Measurements from ENCODE around the gene CMTM8.

Gene CMTM8

DNA sequence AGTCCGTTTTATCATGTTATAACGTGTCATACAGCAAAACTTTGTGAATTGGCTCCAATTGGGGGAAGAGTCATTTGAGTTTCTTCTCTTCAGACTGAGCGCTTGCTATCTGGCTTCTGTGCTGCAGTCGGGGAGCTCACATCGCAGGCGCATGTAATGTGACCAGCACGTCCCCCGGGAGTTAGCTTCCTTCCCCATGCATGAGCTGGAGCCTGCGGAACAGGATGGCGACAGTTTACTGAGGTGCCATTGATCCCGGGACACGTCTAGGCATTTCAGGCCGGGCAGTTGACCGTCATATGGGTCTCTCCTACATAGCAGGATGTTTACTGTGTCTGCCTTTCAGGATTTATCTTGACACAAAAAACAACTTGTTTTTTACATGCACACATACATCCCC is 44.8 kb downstream of the CMTM8 start:
- TF ChIP-seq, protein P1, sequence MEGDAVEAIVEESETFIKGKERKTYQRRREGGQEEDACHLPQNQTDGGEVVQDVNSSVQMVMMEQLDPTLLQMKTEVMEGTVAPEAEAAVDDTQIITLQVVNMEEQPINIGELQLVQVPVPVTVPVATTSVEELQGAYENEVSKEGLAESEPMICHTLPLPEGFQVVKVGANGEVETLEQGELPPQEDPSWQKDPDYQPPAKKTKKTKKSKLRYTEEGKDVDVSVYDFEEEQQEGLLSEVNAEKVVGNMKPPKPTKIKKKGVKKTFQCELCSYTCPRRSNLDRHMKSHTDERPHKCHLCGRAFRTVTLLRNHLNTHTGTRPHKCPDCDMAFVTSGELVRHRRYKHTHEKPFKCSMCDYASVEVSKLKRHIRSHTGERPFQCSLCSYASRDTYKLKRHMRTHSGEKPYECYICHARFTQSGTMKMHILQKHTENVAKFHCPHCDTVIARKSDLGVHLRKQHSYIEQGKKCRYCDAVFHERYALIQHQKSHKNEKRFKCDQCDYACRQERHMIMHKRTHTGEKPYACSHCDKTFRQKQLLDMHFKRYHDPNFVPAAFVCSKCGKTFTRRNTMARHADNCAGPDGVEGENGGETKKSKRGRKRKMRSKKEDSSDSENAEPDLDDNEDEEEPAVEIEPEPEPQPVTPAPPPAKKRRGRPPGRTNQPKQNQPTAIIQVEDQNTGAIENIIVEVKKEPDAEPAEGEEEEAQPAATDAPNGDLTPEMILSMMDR (IDR thresholded peaks at IDR 0.05; ENCODE audit: low read depth, low read length) = no peak
- no peak overlapping the region for H3K4me3 ChIP-seq (replicated peaks in 1 of 2; ENCODE audit: low read depth in 2 of 2, low read length in 2 of 2)
- peak; percentile 13 to 31 for DNase-seq (ENCODE audit: low read depth in 2 of 2)

DNA sequence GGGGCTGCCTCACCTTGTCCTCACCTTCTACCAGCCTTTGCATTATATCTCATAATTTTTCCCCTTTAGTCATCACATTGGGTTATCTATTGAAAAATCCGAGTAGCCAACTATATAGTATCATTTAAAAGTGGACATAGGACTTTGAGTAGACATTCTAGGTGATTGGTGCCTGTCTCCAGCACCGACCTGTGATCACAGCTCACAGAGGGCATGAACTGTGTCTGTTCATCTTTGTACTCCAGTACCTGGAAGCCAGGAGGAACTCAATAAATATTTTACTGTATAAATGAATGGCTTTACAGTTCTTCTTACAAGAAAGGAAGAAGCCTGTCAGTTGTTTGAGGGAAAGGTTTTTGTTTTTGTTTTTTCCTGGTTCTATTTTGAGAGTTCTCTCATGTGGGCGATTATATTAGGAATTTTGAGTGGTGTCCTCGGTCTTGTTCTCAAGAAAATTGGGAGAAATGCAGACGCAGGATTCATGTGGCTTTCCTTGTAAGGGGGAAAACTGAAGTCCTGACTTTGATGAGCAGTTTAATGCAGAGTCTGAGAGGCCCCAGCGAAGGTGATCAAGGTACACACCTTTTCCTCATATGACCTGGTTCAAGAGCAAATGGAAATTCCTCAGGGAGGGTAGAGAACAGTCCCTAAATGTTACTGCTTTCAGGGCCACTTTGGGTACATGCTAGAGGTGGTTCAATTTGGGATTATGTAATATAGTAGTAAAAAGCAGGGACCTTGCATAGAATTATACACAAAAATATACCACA is 46.1 kb downstream of the CMTM8 start:
- no peak overlapping the region for H3K4me3 ChIP-seq (replicated peaks in 1 of 2; ENCODE audit: low read depth in 2 of 2, low read length in 2 of 2)
- no peak for DNase-seq (ENCODE audit: low read depth in 2 of 2)

DNA sequence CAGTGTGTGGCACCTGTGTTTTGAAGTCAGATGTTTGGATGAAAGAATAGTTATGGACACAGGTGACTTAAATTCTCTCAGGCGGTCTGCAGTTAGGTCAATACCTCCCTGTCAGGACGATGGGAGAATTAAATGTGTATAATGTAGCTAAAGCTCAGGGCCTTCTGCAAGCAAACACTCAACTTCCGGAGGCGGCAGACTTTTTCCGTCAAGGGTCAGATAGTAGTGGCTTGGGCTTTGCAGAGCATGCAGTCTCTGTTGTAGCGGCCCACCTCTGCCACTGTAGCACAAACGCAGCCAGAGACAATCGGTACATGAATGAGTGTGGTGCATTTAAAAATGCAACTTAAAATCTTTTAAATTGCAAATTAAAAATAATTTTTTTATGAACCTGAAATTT is 47.4 kb downstream of the CMTM8 start:
- DNase-seq (ENCODE audit: low read depth in 2 of 2) = peak in 1 of 2 donors; percentile 15
- no peak overlapping the region for H3K4me3 ChIP-seq (replicated peaks in 1 of 2; ENCODE audit: low read depth in 2 of 2, low read length in 2 of 2)
- TF ChIP-seq, protein P1 (IDR thresholded peaks at IDR 0.05; ENCODE audit: low read depth, low read length) = no peak

More for the DNA sequence above, 46.1 kb downstream of the CMTM8 start:
- TF ChIP-seq, protein P1 (IDR thresholded peaks at IDR 0.05; ENCODE audit: low read depth, low read length) = no peak

DNA sequence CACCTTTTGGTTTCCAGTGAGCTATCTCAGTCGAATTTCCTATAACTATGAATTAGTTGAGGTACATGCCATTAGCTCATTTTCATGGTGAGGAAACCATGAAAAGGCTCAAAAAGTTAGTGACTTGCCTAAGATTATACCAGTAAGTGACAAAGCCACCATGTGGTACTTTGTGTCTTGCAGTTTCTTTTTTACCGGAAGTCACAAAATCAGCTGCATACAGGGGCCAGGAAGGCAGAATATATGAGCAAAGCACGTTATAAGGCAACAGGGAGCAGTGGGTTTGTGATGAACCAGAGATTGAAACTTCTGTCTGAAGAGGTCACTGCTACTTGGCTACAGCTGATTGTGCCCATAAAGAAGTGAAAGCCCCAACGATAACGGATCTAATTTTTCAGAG is 50.3 kb downstream of the CMTM8 start:
- DNase-seq (ENCODE audit: low read depth in 2 of 2) = no peak
- H3K4me3 ChIP-seq (replicated peaks in 1 of 2; ENCODE audit: low read depth in 2 of 2, low read length in 2 of 2) = no peak overlapping the region
- TF ChIP-seq, protein P1 (IDR thresholded peaks at IDR 0.05; ENCODE audit: low read depth, low read length) = no peak

DNA sequence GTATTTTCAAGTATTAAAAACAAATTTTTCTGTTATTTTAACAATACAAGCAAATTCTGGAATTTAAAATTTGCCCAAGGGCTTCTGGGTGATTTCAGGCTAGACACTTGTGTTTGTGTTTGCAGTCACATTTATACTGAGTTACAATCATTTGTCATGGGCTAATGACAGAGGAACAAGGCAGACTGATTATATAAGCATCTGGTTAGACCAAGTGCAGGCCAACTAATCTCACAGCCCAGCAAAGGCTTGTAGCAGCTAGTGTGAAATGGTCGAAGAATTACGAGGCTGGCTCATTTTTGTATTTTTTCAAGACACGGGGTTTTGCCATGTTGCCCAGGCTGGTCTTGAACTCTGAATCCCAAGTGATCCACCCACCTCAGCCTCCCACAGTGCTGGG is 52.1 kb downstream of the CMTM8 start:
- no peak overlapping the region for H3K4me3 ChIP-seq (replicated peaks in 1 of 2; ENCODE audit: low read depth in 2 of 2, low read length in 2 of 2)
- no peak for DNase-seq (ENCODE audit: low read depth in 2 of 2)
- TF ChIP-seq, protein P1 (IDR thresholded peaks at IDR 0.05; ENCODE audit: low read depth, low read length) = no peak

DNA sequence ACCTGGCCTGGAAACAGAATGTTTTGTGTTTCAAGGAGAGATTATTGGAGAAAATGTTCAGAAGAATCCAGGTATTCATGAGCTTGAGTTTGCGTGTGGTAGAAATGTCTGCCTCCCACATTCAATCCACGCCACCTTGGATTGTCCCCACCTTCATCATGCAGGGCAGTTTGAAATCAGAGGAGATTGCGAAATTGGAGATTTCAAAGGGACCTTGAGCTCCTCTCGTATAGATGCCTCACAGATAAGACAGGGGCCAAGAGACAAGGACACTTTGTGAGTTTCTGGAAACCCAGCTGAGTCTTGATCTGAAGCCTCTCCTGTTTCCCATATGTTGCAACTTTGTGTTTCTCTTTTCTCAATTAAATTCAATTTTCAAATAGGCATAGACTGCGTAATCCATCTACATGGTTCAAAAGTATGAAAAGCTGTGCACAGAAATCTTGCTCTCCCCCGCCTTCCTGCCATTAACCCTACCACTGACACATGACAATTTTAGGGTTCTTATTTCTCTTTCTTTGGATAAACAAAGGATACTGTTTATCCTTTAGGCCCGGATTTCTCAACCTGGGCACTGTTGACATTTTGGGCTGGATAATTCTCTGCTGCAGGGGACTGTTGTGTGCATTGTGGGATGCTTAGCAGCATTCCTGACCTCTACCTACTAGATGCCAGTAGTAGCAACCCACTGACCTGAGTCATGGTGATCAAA is 53.8 kb downstream of the CMTM8 start:
- TF ChIP-seq, protein P1 (IDR thresholded peaks at IDR 0.05; ENCODE audit: low read depth, low read length) = no peak
- no peak overlapping the region for H3K4me3 ChIP-seq (replicated peaks in 1 of 2; ENCODE audit: low read depth in 2 of 2, low read length in 2 of 2)
- no peak for DNase-seq (ENCODE audit: low read depth in 2 of 2)

Data from cardiac fibroblast (primary cell).